ENCODE measurements around the gene TNNT1.

DNA sequence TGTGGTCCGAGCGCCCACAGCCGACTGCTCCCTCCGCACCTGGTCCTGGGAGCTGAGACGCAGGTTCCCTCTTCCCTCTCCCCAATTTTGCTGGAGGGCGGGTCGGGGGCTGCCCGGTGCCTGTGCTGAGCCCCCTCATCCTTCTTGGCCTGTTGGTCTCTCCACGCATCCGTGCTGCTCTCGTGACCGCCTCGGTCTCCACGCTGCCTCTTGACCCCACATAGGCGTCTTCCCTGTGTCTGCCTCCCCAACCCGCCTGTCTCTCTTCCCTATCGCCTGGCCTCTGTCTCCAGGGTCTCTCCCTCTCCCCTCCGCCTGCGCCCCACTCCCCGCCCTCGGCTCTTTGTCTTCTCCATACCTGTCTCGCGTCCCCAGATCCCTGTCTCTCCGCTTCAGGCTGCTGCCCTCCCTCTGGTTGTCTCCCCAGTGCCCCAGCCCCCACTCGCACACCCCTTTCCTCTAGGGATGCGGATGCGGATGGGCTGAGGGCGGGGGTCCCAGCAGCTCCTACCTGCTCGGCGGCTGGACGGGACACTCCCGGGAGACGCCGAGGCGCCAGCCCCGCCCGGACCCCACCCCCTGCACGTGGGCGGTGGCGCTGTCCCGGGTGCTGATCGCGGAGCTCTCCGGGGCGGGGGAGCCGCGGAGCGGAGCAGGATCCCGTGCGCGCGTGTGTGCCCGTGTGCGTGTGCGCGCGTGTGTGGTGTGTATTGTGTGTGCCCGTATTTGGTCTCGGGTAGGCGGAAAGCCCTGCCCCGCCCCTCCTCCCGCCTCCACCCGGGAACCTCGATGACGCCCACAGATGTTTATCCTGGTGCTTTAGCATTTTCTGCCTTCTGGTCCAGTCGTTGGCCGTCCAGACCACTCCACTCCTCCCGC, 30.8 kb upstream of the TNNT1 start, which contains the start of gene SYT5:
- TF ChIP-seq EZH2 (IDR thresholded peaks at IDR 0.05), result peak; percentile 53
- TF ChIP-seq, protein P1, sequence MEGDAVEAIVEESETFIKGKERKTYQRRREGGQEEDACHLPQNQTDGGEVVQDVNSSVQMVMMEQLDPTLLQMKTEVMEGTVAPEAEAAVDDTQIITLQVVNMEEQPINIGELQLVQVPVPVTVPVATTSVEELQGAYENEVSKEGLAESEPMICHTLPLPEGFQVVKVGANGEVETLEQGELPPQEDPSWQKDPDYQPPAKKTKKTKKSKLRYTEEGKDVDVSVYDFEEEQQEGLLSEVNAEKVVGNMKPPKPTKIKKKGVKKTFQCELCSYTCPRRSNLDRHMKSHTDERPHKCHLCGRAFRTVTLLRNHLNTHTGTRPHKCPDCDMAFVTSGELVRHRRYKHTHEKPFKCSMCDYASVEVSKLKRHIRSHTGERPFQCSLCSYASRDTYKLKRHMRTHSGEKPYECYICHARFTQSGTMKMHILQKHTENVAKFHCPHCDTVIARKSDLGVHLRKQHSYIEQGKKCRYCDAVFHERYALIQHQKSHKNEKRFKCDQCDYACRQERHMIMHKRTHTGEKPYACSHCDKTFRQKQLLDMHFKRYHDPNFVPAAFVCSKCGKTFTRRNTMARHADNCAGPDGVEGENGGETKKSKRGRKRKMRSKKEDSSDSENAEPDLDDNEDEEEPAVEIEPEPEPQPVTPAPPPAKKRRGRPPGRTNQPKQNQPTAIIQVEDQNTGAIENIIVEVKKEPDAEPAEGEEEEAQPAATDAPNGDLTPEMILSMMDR (IDR thresholded peaks at IDR 0.05), result no peak
- peak; percentile 40 for TF ChIP-seq EZH2phosphoT487 (IDR thresholded peaks at IDR 0.05)
